Body of pancreas (tissue), 4 donors: Measurements from ENCODE around the gene PRPF40A.

Experiments used
- CTCF ChIP-seq, 7 experiments: fragments of 450-650 bp in 4 of 7; fragments of 200-600 bp in 3 of 7; sonication (generic) in 3 of 7; IDR thresholded peaks; one replicate each; pipeline ENCODE4 v1.5.1; 2016 to 2019; ENCODE audit warnings: antibody characterized with exemption in 7 of 7
- POLR2A ChIP-seq, 3 donors: fragments of 450-650 bp; IDR thresholded peaks; one replicate each; pipeline ENCODE4 v1.6.1; 2016; ENCODE audit warnings: antibody characterized with exemption in 3 of 3, mild to moderate bottlenecking in 2 of 3

- no peak for TF ChIP-seq POLR2A (IDR thresholded peaks at IDR 0.05)
- TF ChIP-seq CTCF (IDR thresholded peaks at IDR 0.05): no peak
Measured at GRCh38 chr2:152602750-152603149, 114.5 kb downstream of the PRPF40A start.
